BLaER1 treated with 17β-estradiol and CSF1 and Interleukin-3, amounts not matched to agents 10 nM and 100 nM (cell line): ENCODE measurements around the gene C8A.

ENCODE experiments used
- H3K27ac ChIP-seq, 11 experiments: shearing (Covaris generic); formaldehyde crosslinking; 2 replicates each; pipeline ENCODE4 v1.8.1; 2022
- H3K27me3 ChIP-seq, 11 experiments: shearing (Covaris generic); formaldehyde crosslinking; 2 replicates each; pipeline ENCODE4 v1.8.1; 2022
- H3K36me3 ChIP-seq, 11 experiments: shearing (Covaris generic); formaldehyde crosslinking; 2 replicates each; pipeline ENCODE4 v1.8.1; 2022
- H3K4me1 ChIP-seq, 10 experiments: shearing (Covaris generic); formaldehyde crosslinking; 2 replicates each; pipeline ENCODE4 v1.8.1; 2022
- H3K4me2 ChIP-seq, 11 experiments: shearing (Covaris generic); formaldehyde crosslinking; 2 replicates each; pipeline ENCODE4 v1.8.1; 2022
- H3K4me3 ChIP-seq, 10 experiments: shearing (Covaris generic); formaldehyde crosslinking; 2 replicates each; pipeline ENCODE4 v1.8.1; 2022
- H3K9ac ChIP-seq, 11 experiments: shearing (Covaris generic); formaldehyde crosslinking; 2 replicates each; pipeline ENCODE4 v1.8.1; 2022
- H3K9me3 ChIP-seq, 11 experiments: shearing (Covaris generic); formaldehyde crosslinking; replicated peaks in 1 of 11; 2 replicates each; pipeline ENCODE4 v1.8.1; 2022
- H4K20me1 ChIP-seq, 11 experiments: shearing (Covaris generic); formaldehyde crosslinking; 2 replicates each; pipeline ENCODE4 v1.8.1; 2022
- Cebpa-rat ChIP-seq, 11 experiments: shearing (Covaris generic); IDR thresholded peaks; 2 replicates each; pipeline ENCODE4 v1.8.1; 2022

The C8A gene

GRCh38 chr1:56854521-56855099 is at the start of gene C8A:
Gene C8A, plus strand, starts transcription at chr1:56854797. Its CDS starts 105 bp downstream, at chr1:56854902.
- Histone ChIP-seq H3K4me3 (no peak within 1 kb of the TSS), H3K9me3 (no peaks in the 10 kb centered on the region), H4K20me1 (no peaks in the 10 kb centered on the region), H3K27me3 (no peaks in the 10 kb centered on the region), H3K36me3 (no peaks in the 10 kb centered on the region), H3K9ac (no peak within 1 kb of the TSS), H3K4me1 (peaks cover 0 to 8% (median 0%) of the 10 kb centered on the region in 10 experiments; a peak in 5 of 20 replicates), H3K27ac (no peak within 1 kb of the TSS), H3K4me2 (no peak within 1 kb of the TSS)
- no peak for TF ChIP-seq Cebpa-rat (IDR thresholded peaks at IDR 0.05)

- H3K9me3 ChIP-seq, result peaks cover 0 to 12% (median 0%) of the 10 kb centered on the region in 11 experiments; a peak in 2 of 22 replicates
- no peaks in the 10 kb centered on the region for H3K4me1 ChIP-seq
- no peaks in the 10 kb centered on the region for H3K36me3 ChIP-seq
- no peak overlapping the region for H3K4me3 ChIP-seq
- TF ChIP-seq Cebpa-rat (IDR thresholded peaks at IDR 0.05), result no peak
- H3K4me2 ChIP-seq, result no peak overlapping the region
- H3K27me3 ChIP-seq, result no peaks in the 10 kb centered on the region
- H3K9ac ChIP-seq, result no peak overlapping the region
- no peaks in the 10 kb centered on the region for H4K20me1 ChIP-seq
- H3K27ac ChIP-seq, result no peak overlapping the region
These were observed 47.8 kb upstream of the C8A start for GRCh38 chr1:56806804-56807203.

GRCh38 chr1:56808410-56808809 is 46.2 kb upstream of the C8A start:
- Histone ChIP-seq H3K36me3 (no peaks in the 10 kb centered on the region), H3K4me2 (no peak overlapping the region), H3K27ac (no peak overlapping the region), H3K4me1 (no peaks in the 10 kb centered on the region), H4K20me1 (no peaks in the 10 kb centered on the region), H3K9me3 (peaks cover 0 to 12% (median 0%) of the 10 kb centered on the region in 11 experiments; a peak in 2 of 22 replicates), H3K27me3 (no peaks in the 10 kb centered on the region), H3K9ac (no peak overlapping the region), H3K4me3 (no peak overlapping the region)
- no peak for TF ChIP-seq Cebpa-rat (IDR thresholded peaks at IDR 0.05)

- H3K9ac ChIP-seq, result no peak overlapping the region
- no peak overlapping the region for H3K27ac ChIP-seq
- H3K4me1 ChIP-seq, result no peaks in the 10 kb centered on the region
- H3K9me3 ChIP-seq, result peaks cover 0 to 19% (median 14%) of the 10 kb centered on the region in 11 experiments; a peak in 14 of 22 replicates
- no peaks in the 10 kb centered on the region for H3K36me3 ChIP-seq
- H3K4me3 ChIP-seq, result no peak overlapping the region
- TF ChIP-seq Cebpa-rat (IDR thresholded peaks at IDR 0.05), result no peak
- H3K4me2 ChIP-seq, result no peak overlapping the region
- no peaks in the 10 kb centered on the region for H3K27me3 ChIP-seq
- H4K20me1 ChIP-seq, result no peaks in the 10 kb centered on the region
These were observed 43.3 kb upstream of the C8A start for GRCh38 chr1:56811331-56811730.

- Histone ChIP-seq H3K27me3 (no peaks in the 10 kb centered on the region), H3K36me3 (no peaks in the 10 kb centered on the region), H3K9me3 (peaks cover 0 to 19% (median 14%) of the 10 kb centered on the region in 11 experiments; a peak in 14 of 22 replicates), H3K27ac (no peak overlapping the region), H3K9ac (no peak overlapping the region), H3K4me2 (no peak overlapping the region), H3K4me3 (no peak overlapping the region), H4K20me1 (no peaks in the 10 kb centered on the region), H3K4me1 (peaks cover 0 to 7% (median 2%) of the 10 kb centered on the region in 10 experiments; a peak in 9 of 20 replicates)
- no peak for TF ChIP-seq Cebpa-rat (IDR thresholded peaks at IDR 0.05)
These were observed 40.4 kb upstream of the C8A start for GRCh38 chr1:56814205-56814604.

GRCh38 chr1:56816264-56816663 is 38.3 kb upstream of the C8A start:
- no peak for TF ChIP-seq Cebpa-rat (IDR thresholded peaks at IDR 0.05)
- H3K4me1 ChIP-seq, result peaks cover 0 to 7% (median 4%) of the 10 kb centered on the region in 10 experiments; a peak in 11 of 20 replicates
- H3K27ac ChIP-seq, result no peak overlapping the region
- H3K9me3 ChIP-seq, result peaks cover 0 to 19% (median 14%) of the 10 kb centered on the region in 11 experiments; a peak in 14 of 22 replicates
- H4K20me1 ChIP-seq, result no peaks in the 10 kb centered on the region
- no peak overlapping the region for H3K4me3 ChIP-seq
- H3K9ac ChIP-seq, result no peak overlapping the region
- H3K36me3 ChIP-seq, result no peaks in the 10 kb centered on the region
- H3K4me2 ChIP-seq, result no peak overlapping the region
- H3K27me3 ChIP-seq, result no peaks in the 10 kb centered on the region

GRCh38 chr1:56816909-56817308 is 37.7 kb upstream of the C8A start:
- TF ChIP-seq Cebpa-rat (IDR thresholded peaks at IDR 0.05), result peak in 3 of 11 experiments; percentile 13 to 50 (median 22); a peak in 1 of 22 replicates
- no peaks in the 10 kb centered on the region for H3K36me3 ChIP-seq
- peak overlapping the region in 8 of 11 experiments; percentile 5 to 47 (median 28); a peak in 10 of 22 replicates for H3K4me2 ChIP-seq

GRCh38 chr1:56817716-56818463 is 36.7 kb upstream of the C8A start:
- TF ChIP-seq Cebpa-rat (IDR thresholded peaks at IDR 0.05), result no peak
- no peaks in the 10 kb centered on the region for H3K36me3 ChIP-seq
- H3K27ac ChIP-seq, result no peak overlapping the region
- no peak overlapping the region for H3K4me3 ChIP-seq
- H3K9ac ChIP-seq, result no peak overlapping the region
- peaks cover 0 to 7% (median 5%) of the 10 kb centered on the region in 10 experiments; a peak in 11 of 20 replicates for H3K4me1 ChIP-seq
- no peaks in the 10 kb centered on the region for H4K20me1 ChIP-seq
- H3K27me3 ChIP-seq, result no peaks in the 10 kb centered on the region
- no peak overlapping the region for H3K4me2 ChIP-seq
- peaks cover 0 to 19% (median 14%) of the 10 kb centered on the region in 11 experiments; a peak in 14 of 22 replicates for H3K9me3 ChIP-seq

More at GRCh38 chr1:56816909-56817308, 37.7 kb upstream of the C8A start:
- Histone ChIP-seq H3K4me3 (no peak overlapping the region), H3K27ac (no peak overlapping the region), H3K9ac (no peak overlapping the region), H3K9me3 (peaks cover 0 to 19% (median 14%) of the 10 kb centered on the region in 11 experiments; a peak in 14 of 22 replicates), H3K27me3 (no peaks in the 10 kb centered on the region), H3K4me1 (peaks cover 0 to 7% (median 5%) of the 10 kb centered on the region in 10 experiments; a peak in 11 of 20 replicates), H4K20me1 (no peaks in the 10 kb centered on the region)

- Histone ChIP-seq H3K27me3 (no peaks in the 10 kb centered on the region), H3K36me3 (no peaks in the 10 kb centered on the region), H4K20me1 (no peaks in the 10 kb centered on the region), H3K4me1 (peaks cover 0 to 7% (median 5%) of the 10 kb centered on the region in 10 experiments; a peak in 11 of 20 replicates), H3K27ac (no peak within 1 kb of the TSS), H3K4me2 (no peak within 1 kb of the TSS), H3K4me3 (no peak within 1 kb of the TSS), H3K9ac (no peak within 1 kb of the TSS), H3K9me3 (peaks cover 0 to 11% (median 8%) of the 10 kb centered on the region in 11 experiments; a peak in 14 of 22 replicates)
- no peak for TF ChIP-seq Cebpa-rat (IDR thresholded peaks at IDR 0.05)
These were observed 35.2 kb upstream of the C8A start, which contains the start of gene FYB2 for GRCh38 chr1:56819387-56819899. Gene FYB2, minus strand, starts transcription at chr1:56819404. Its CDS starts 114 bp downstream, at chr1:56819290.
